B cell (primary cell): Measurements from ENCODE around the gene DENND1A. TPM values are rescaled to one million over a fixed set of nuclear protein-coding genes. Genes with fewer than 3 reads are reported as not detected.

Experiments used
- ATAC-seq: fragments of 200-7000 bp; cut with Tn5 transposase; one replicate; pipeline ENCODE4 v1.10.0; 2021; ENCODE audit warnings: low read depth, mild to moderate bottlenecking, moderate number of reproducible peaks, moderate library complexity
- CTCF ChIA-PET: fragments of 350-600 bp; sonication (Branson Sonifier 250); formaldehyde crosslinking; loops from one replicate; lab custom pipeline; 2021; ENCODE audit warnings: antibody characterized with exemption, inconsistent platforms; lab: Charles Lee
- POLR2A ChIA-PET: fragments of 350-600 bp; sonication (Branson Sonifier 250); formaldehyde crosslinking; loops from one replicate; lab custom pipeline; 2021; ENCODE audit warnings: antibody characterized with exemption; lab: Charles Lee
- DNase-seq: peaks from one replicate; pipeline ENCODE4 v3.0.0; 2013
- H2AFZ ChIP-seq: 2 replicates; pipeline ENCODE4 v1.6.1; 2012; ENCODE audit warnings: mild to moderate bottlenecking, low read depth, low read length; ENCODE audit not compliant: insufficient read depth, poor library complexity, severe bottlenecking
- H3K27ac ChIP-seq, 2 donors: 1 replicate in 1 of 2; 2 replicates in 1 of 2; pipeline ENCODE4 v1.5.1; 2012 to 2013; ENCODE audit warnings: low read length in 2 of 2, mild to moderate bottlenecking in 2 of 2, moderate library complexity in 1 of 2
- H3K27me3 ChIP-seq, 4 experiments: fragments of 200-600 bp in 1 of 4; sonication (generic) in 1 of 4; replicated peaks in 1 of 4; 1 replicate in 2 of 4; 2 replicates in 2 of 4; pipeline versions ENCODE4 v1.6.1 to v1.7.0; 2013 to 2016; ENCODE audit warnings: low read length in 3 of 4, mild to moderate bottlenecking in 2 of 4, mixed read lengths in 1 of 4, moderate library complexity in 1 of 4; ENCODE audit not compliant: insufficient read depth in 4 of 4, control insufficient read depth in 3 of 4; ENCODE audit errors: control extremely low read depth in 1 of 4
- H3K36me3 ChIP-seq, 2 experiments: replicated peaks in 1 of 2; 1 replicate in 1 of 2; 2 replicates in 1 of 2; pipeline versions ENCODE4 v1.6.1 to v1.7.1; 2013; ENCODE audit warnings: low read length in 1 of 2; ENCODE audit not compliant: insufficient read depth in 2 of 2, control insufficient read depth in 1 of 2; ENCODE audit errors: control extremely low read depth in 1 of 2, extremely low read depth in 1 of 2
- H3K4me1 ChIP-seq, 2 donors: fragments of 200-600 bp in 1 of 2; sonication (generic) in 1 of 2; 1 replicate in 1 of 2; 2 replicates in 1 of 2; pipeline versions ENCODE4 v1.5.1 to v1.6.1; 2013 to 2017; ENCODE audit warnings: low read length in 2 of 2; ENCODE audit not compliant: control insufficient read depth in 2 of 2, insufficient read depth in 2 of 2
- H3K4me2 ChIP-seq: replicated peaks from 2 replicates; pipeline ENCODE3; 2012; ENCODE audit warnings: mild to moderate bottlenecking, low read depth, low read length; ENCODE audit not compliant: poor library complexity, severe bottlenecking
- H3K4me3 ChIP-seq, 5 experiments: fragments of 200-600 bp in 1 of 5; sonication (generic) in 1 of 5; 1 replicate in 3 of 5; 2 replicates in 2 of 5; pipeline versions ENCODE4 v1.5.1 to v1.7.0; 2011 to 2016; ENCODE audit warnings: low read length in 4 of 5, mild to moderate bottlenecking in 4 of 5, low read depth in 2 of 5, control low read depth in 1 of 5, moderate library complexity in 1 of 5; ENCODE audit not compliant: insufficient read depth in 1 of 5; ENCODE audit errors: control extremely low read depth in 1 of 5, extremely low read depth in 1 of 5
- H3K79me2 ChIP-seq: fragments of 200-600 bp; sonication (generic); one replicate; pipeline ENCODE4 v1.6.0; 2016; ENCODE audit warnings: low read length; ENCODE audit not compliant: control insufficient read depth, insufficient read depth
- H3K9ac ChIP-seq: fragments of 200-600 bp; sonication (generic); 2 replicates; pipeline ENCODE4 v1.6.1; 2017; ENCODE audit warnings: mild to moderate bottlenecking, low read length, moderate library complexity
- H3K9me3 ChIP-seq, 3 donors: one replicate each; pipeline versions ENCODE4 v1.6.1 to v1.7.1; 2013; ENCODE audit warnings: low read length in 2 of 3; ENCODE audit not compliant: control insufficient read depth in 2 of 3, insufficient read depth in 1 of 3; ENCODE audit errors: control extremely low read depth in 1 of 3
- H4K20me1 ChIP-seq: 2 replicates; pipeline ENCODE4 v1.6.0; 2012; ENCODE audit warnings: mild to moderate bottlenecking, low read length; ENCODE audit not compliant: insufficient read depth, control insufficient read depth, poor library complexity, severe bottlenecking
- H3K27ac Mint-ChIP-seq: one replicate; pipeline ENCODE4 v1.8.0; 2021; ENCODE audit warnings: mixed read lengths
- H3K27me3 Mint-ChIP-seq: one replicate; pipeline ENCODE4 v1.8.0; 2021; ENCODE audit warnings: mixed read lengths
- H3K4me1 Mint-ChIP-seq: one replicate; pipeline ENCODE4 v1.8.0; 2021; ENCODE audit warnings: mixed read lengths
- H3K4me3 Mint-ChIP-seq: one replicate; pipeline ENCODE4 v1.8.0; 2021; ENCODE audit warnings: mixed read lengths
- H3K9me3 Mint-ChIP-seq: one replicate; pipeline ENCODE4 v1.8.0; 2022; ENCODE audit warnings: mixed read lengths; ENCODE audit not compliant: insufficient read depth
- EZH2 ChIP-seq: IDR thresholded peaks from 2 replicates; pipeline ENCODE4 v1.6.1; 2012; ENCODE audit warnings: borderline replicate concordance, low read depth, mild to moderate bottlenecking, moderate library complexity, low read length; ENCODE audit not compliant: insufficient read depth, poor library complexity, severe bottlenecking
- WGBS: methylation state at CpG from one replicate; pipeline ENCODE4 v1.1.5; 2013; ENCODE audit warnings: missing lambda C conversion rate; ENCODE audit not compliant: insufficient coverage; 5-methylcytosine and 5-hydroxymethylcytosine counted together
- intact Hi-C: fragments of 100-400 bp; cut with micrococcal nuclease; formaldehyde crosslinking; loops from one replicate; pipeline ENCODE4 v1.10.0; 2022
- polyA plus RNA-seq: library from polyadenylated mRNA; depleted of rRNA; stranded (reverse); fragments of >200 nt; gene quantifications from 2 replicates; pipeline ENCODE4 v1.2.3, GENCODE V29; 2012
- total RNA-seq, 2 donors: library from RNA; stranded (reverse); fragments of 120-200 nt in 1 of 2; gene quantifications; 1 replicate in 1 of 2; 2 replicates in 1 of 2; pipeline versions ENCODE4 v1.2.3 to v1.2.4, GENCODE V29; 2013 to 2022
- TF ChIP-seq, protein P1 (sequence below): fragments of 200-600 bp; IDR thresholded peaks from one replicate; pipeline ENCODE4 v1.8.0; 2022; ENCODE audit warnings: antibody characterized with exemption, mild to moderate bottlenecking

Gene DENND1A
- total and polyA plus RNA-seq, 2 donors (not counting 1 experiment from before 2014, with no cell fraction given), result 10.8 to 26.0 TPM

DNA sequence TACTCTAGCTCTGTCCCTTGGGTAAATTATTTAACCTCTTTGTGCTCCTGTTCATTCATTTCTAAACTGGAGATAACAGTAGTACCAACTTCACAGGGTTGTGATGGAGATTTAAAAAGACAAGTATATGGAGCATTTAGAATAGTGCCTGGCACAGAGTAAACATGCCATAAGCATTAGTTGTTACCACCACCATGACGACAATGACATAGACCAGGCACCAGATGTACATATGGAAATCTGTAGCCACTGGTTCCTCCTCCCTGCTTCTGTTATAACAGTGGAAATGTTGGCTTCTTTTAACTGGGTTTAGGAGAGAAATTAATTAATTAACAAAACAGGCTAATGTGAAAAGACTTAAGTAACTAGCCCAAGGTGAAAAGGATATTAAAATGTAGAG lies 217.5 kb downstream of the DENND1A start:
- Histone ChIP-seq H3K4me1 (peaks cover 10 to 17% of the 10 kb centered on the region in 2 donors), H3K4me2 (no peak overlapping the region), H3K9ac (no peak overlapping the region), H3K36me3 (no peaks in the 10 kb centered on the region), H3K4me3 (no peak overlapping the region), H3K27ac (no peak overlapping the region), H3K79me2 (peaks cover 4% of the 10 kb centered on the region), H4K20me1 (no peaks in the 10 kb centered on the region), H3K27me3 (no peaks in the 10 kb centered on the region), H2AFZ (no peak overlapping the region), H3K9me3 (no peaks in the 10 kb centered on the region)
- DNase-seq (no peak), ATAC-seq (no peak)
- TF ChIP-seq, protein P1, sequence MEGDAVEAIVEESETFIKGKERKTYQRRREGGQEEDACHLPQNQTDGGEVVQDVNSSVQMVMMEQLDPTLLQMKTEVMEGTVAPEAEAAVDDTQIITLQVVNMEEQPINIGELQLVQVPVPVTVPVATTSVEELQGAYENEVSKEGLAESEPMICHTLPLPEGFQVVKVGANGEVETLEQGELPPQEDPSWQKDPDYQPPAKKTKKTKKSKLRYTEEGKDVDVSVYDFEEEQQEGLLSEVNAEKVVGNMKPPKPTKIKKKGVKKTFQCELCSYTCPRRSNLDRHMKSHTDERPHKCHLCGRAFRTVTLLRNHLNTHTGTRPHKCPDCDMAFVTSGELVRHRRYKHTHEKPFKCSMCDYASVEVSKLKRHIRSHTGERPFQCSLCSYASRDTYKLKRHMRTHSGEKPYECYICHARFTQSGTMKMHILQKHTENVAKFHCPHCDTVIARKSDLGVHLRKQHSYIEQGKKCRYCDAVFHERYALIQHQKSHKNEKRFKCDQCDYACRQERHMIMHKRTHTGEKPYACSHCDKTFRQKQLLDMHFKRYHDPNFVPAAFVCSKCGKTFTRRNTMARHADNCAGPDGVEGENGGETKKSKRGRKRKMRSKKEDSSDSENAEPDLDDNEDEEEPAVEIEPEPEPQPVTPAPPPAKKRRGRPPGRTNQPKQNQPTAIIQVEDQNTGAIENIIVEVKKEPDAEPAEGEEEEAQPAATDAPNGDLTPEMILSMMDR, result no peak
- TF ChIP-seq EZH2, result no peak
- Mint-ChIP-seq H3K27me3 (no peaks in the 10 kb centered on the region), H3K9me3 (no peaks in the 10 kb centered on the region), H3K4me3 (no peak overlapping the region), H3K4me1 (peaks cover 17% of the 10 kb centered on the region), H3K27ac (no peak overlapping the region)
- ChIA-PET POLR2A (no interaction called here), CTCF (no interaction called here)
- intact Hi-C loops, result no loop called here
- 100% methylated on average over 1 of the region's 1 CpG for WGBS

DNA sequence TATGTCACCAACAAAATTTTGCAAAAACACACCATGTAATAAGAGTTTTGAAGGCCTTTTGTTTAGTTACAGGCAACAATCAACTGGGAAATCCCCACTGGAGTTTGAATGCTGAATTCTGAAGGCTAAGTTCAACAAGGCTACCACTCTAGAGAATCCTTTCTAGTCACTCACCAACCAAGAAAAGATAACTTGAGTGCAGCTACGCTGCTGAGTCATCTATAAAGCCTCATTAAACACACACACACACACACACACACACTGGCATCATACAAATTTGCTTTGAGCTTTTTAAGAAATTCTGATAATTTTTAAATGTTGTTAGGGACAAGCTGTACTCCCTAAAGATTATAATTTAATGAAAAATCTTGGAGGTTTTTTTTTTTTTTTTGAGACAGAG lies 219.6 kb downstream of the DENND1A start:
- H3K9ac ChIP-seq, result no peak overlapping the region
- peaks cover 0 to 13% (median 0%) of the 10 kb centered on the region in 3 donors for H3K9me3 ChIP-seq
- Mint-ChIP-seq H3K27me3 (no peaks in the 10 kb centered on the region), H3K9me3 (peaks cover 4% of the 10 kb centered on the region), H3K4me1 (peaks cover 2% of the 10 kb centered on the region), H3K27ac (no peak overlapping the region), H3K4me3 (no peak overlapping the region)
- WGBS, result no CpG with 5 or more reads among the region's 1 CpG
- ChIA-PET POLR2A (no interaction called here), CTCF (interaction anchor here (0.7 kb wide), 1 partner anchor 489 kb away, joined by 3 read pairs; no protein-coding TSS in a partner anchor)
- no peaks in the 10 kb centered on the region for H4K20me1 ChIP-seq
- DNase-seq (no peak), ATAC-seq (no peak)
- no peaks in the 10 kb centered on the region for H3K27me3 ChIP-seq
- no peak for TF ChIP-seq EZH2
- TF ChIP-seq, protein P1, result no peak
- no peak overlapping the region for H2AFZ ChIP-seq
- H3K4me3 ChIP-seq, result no peak overlapping the region
- H3K79me2 ChIP-seq, result no peaks in the 10 kb centered on the region
- no peak overlapping the region for H3K4me2 ChIP-seq
- H3K4me1 ChIP-seq, result no peaks in the 10 kb centered on the region
- intact Hi-C loops, result no loop called here
- H3K36me3 ChIP-seq, result no peaks in the 10 kb centered on the region
- H3K27ac ChIP-seq, result no peak overlapping the region
